GM18909 (cell line): ENCODE measurements around the gene TMEM72.

Experiments used
- ATAC-seq: cut with Tn5 transposase; IDR thresholded peaks from one replicate; pipeline ENCODE4 v1.9.1; 2021; ENCODE audit warnings: mild to moderate bottlenecking; ENCODE audit not compliant: unreplicated experiment, poor library complexity

TMEM72 gene

DNA sequence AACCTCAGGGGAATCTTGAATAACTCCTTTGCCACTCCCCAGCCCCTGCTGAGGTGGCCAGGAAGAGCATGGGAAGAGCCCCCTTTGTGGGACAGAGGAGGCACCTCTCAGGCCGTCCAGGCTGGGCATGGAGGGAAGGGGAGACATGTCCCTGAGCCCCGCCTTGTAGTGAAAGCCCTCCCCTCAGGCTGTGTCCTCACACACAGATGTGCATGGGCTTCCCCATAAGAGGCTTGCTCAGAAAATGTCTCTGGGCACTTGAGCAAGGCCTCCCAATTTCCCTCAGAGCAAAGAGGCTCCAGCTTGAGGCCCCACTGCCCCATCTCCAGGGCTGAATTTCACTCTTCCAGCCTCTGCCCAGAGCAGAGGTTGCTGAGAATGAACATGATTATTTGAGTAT lies 3.8 kb downstream of the TMEM72 start:
- ATAC-seq, result no peak

DNA sequence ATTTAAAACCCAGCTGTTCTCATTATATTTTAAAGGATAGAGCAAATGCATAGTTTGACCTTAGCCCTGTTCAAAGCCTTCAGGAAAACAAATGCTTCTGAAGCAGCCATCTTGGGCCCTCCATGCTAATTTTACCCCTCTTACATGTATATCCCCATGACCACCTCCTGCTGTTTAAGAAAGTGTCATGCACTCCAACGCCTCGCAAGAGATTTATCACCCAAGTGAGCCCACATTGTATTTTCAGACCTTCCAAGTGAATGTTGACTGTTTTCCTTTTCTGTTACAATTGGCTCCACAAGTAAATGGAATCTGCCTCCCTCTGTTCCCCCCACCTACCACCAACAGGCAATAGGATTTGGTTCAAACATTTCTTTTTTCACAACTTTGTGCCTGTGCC lies 5.3 kb downstream of the TMEM72 start:
- no peak for ATAC-seq

- ATAC-seq, result no peak
Measured at GRCh38 chr10:44917848-44918247, 6.7 kb downstream of the TMEM72 start.

- no peak for ATAC-seq
Measured at GRCh38 chr10:44920252-44920651, 9.1 kb downstream of the TMEM72 start.

GRCh38 chr10:44921061-44921460 lies 9.9 kb downstream of the TMEM72 start:
- no peak for ATAC-seq

DNA sequence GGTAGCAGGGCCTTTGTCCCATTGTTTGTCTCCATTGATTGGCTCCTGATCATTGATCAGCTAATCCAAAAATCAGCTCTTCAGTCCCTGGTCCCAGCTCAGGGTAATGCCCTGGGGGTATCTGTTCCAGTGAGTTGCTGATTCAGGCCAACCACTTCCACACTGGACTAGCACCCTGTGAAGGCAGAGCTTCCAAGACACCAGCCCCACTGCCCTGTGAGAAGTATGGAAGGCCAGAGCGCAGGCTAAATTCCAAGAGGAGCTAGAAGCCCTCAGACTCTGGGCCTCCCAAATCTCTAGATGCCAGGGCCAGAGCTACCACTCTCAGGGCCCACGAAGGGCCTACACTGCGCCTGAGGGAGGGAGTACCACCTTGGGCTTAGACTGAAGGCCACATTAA lies 10.4 kb downstream of the TMEM72 start:
- no peak for ATAC-seq

DNA sequence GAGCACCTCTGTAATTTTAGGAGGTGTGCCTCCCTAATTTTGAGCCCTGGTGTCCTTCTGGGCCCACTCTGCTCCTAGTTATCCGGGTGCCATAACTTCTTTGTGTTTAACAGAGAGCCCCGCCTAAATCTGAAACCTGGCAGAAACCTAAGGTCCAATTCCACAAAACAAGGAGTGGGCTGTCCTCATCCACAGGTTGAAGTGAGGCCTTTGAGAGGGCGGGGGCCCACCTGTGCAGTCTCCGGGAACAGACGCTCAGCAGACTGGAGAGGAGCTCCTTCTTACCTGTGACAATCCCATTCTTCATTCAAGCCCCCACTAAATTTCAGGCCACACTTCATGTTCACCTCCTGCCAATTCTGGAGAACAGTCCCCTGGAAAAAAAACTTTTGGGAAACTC lies 10.9 kb downstream of the TMEM72 start:
- ATAC-seq, result no peak

DNA sequence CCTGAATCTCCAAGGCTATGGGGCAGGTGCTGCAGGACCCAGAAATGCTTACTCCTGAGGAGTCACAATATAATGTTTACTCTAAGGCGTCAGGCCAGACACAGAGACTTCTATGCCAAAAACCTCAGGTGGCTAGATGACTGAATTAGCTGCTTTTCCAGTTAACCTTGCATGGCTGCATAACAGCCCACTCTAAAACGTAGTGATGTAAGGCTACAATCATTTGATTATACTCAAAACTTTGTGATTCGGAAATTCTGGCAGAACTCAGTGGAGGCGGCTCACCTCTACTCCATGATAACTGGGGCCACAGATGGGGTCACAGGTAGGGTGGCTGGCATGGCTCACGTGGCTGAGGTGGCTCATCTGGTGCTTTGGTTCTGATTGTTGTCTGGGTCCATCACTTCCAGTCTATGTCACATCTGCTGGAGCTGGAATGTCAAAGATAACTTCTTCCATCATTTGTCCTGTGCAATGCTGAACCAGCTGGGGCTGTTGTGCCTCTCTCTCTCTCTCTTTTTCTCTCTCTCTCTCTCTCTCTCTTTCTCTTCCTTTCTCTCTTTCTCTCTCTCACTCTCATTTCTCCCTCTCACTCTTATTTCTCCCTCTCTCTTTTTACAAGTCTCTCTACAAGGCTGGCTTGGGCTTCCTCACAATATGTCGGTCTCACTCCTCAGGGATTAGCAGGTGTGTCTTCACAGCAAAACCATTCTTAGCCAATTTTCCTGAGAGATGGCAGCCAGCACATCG lies 11.8 kb downstream of the TMEM72 start:
- ATAC-seq, result no peak

DNA sequence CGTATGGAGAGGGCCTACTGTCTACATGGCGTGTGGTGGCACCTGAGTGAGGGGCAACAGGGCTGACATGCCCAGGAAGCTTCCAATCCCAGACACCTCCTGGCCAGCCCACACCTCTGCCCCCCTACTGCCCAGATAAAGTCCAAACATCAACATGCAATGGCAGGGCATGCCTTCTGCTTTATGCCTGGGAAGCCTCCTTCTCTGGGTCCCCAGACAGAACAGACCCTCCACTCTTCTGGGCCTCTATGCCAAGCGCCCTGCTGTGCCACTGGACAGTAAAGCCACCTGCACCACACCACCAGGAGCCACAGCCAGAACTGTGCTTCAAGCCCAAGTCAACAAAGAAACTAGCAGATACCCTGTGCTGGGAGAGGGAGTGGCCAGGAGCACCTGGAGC lies 12.5 kb downstream of the TMEM72 start:
- no peak for ATAC-seq

DNA sequence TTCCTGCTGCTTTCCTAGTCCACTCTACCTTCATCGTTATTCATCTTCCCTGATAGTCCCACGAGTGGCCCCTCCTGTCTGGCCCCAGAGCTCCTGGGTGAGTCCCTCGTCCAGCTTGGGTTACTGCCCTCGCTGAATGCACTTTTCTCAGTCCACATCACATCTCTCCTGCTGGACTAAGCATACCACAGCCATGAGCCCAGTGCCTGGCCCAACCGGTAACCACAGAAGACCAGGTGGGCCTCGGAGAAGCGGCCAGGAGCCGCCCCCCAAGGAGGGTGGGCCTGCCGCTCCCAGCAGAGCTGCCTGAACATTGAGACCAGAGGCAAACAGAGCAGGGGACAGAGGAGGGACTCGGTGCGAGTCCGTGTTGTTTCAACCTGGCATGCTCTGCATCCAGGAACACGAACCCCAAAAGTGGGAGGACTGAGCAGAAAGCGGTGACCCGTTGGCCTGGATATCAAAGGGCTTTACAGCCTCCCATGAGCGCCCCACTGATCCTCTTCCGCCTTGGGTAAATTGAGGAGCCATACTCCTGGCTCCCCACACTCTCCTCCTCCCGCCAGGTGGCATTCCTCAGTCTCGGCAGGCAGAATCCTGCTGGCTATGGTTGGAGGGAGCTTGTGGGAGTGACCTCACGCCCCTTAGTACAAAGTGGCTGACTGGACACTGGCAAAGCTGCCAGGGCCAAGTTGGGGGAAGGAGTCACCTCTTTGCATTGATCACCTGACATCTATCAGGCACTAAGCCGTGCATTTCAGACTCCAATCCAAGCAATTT lies 13.3 kb downstream of the TMEM72 start:
- no peak for ATAC-seq

GRCh38 chr10:44925224-44925623 lies 14.1 kb downstream of the TMEM72 start:
- ATAC-seq, result no peak

- ATAC-seq, result no peak
Measured at GRCh38 chr10:44925811-44926750, 14.9 kb downstream of the TMEM72 start.

- ATAC-seq, result no peak
Measured at GRCh38 chr10:44926751-44927351, 15.7 kb downstream of the TMEM72 start.

GRCh38 chr10:44927352-44927751 lies 16.2 kb downstream of the TMEM72 start:
- ATAC-seq, result no peak

GRCh38 chr10:44928462-44928861 lies 17.3 kb downstream of the TMEM72 start:
- ATAC-seq, result no peak

- no peak for ATAC-seq
Measured at GRCh38 chr10:44929356-44930255, 18.5 kb downstream of the TMEM72 start.

GRCh38 chr10:44930904-44931620 lies 19.9 kb downstream of the TMEM72 start:
- ATAC-seq, result no peak

- no peak for ATAC-seq
Measured at GRCh38 chr10:44931621-44932516, 20.7 kb downstream of the TMEM72 start.
